ENCODE results near the gene CCDC106. TPM values are rescaled to one million over a fixed set of nuclear protein-coding genes. Genes with fewer than 3 reads are reported as not detected.

The CCDC106 gene
- total and polyA plus RNA-seq, 2 experiments from 2014 or later: 42.4 to 43.5 TPM

- Histone ChIP-seq H3K27ac (no peak overlapping the region), H3K9me3 (ENCODE audit: low read depth) (no peaks in the 10 kb centered on the region), H3K27me3 (no peaks in the 10 kb centered on the region), H3K4me1 (ENCODE audit: low read depth) (no peaks in the 10 kb centered on the region), H3K4me3 (no peak overlapping the region), H3K36me3 (peaks cover 54% of the 10 kb centered on the region)
- TF ChIP-seq CTCF (IDR thresholded peaks at IDR 0.05; ENCODE audit: low read depth, low read length): no peak
- no peak for DNase-seq (ENCODE audit: low read depth in 1 of 2, low spot score in 1 of 2)
Observed at GRCh38 chr19:55667006-55667381, 19.0 kb downstream of the CCDC106 start.

- Histone ChIP-seq H3K9me3 (ENCODE audit: low read depth) (no peaks in the 10 kb centered on the region), H3K36me3 (peaks cover 52% of the 10 kb centered on the region), H3K27me3 (no peaks in the 10 kb centered on the region), H3K4me1 (ENCODE audit: low read depth) (no peaks in the 10 kb centered on the region), H3K27ac (peak overlapping the region; percentile 9), H3K4me3 (no peak overlapping the region)
- no peak for TF ChIP-seq CTCF (IDR thresholded peaks at IDR 0.05; ENCODE audit: low read depth, low read length)
- DNase-seq (ENCODE audit: low read depth in 1 of 2, low spot score in 1 of 2): no peak
Observed at GRCh38 chr19:55667511-55667910, 19.5 kb downstream of the CCDC106 start.

GRCh38 chr19:55667958-55668357 lies 19.9 kb downstream of the CCDC106 start:
- H3K27me3 ChIP-seq: no peaks in the 10 kb centered on the region
- H3K36me3 ChIP-seq: peaks cover 47% of the 10 kb centered on the region
- no peak overlapping the region for H3K4me3 ChIP-seq
- H3K9me3 ChIP-seq (ENCODE audit: low read depth): no peaks in the 10 kb centered on the region
- no peak for TF ChIP-seq CTCF (IDR thresholded peaks at IDR 0.05; ENCODE audit: low read depth, low read length)
- H3K4me1 ChIP-seq (ENCODE audit: low read depth): no peaks in the 10 kb centered on the region
- DNase-seq (ENCODE audit: low read depth in 1 of 2, low spot score in 1 of 2): no peak
- peak overlapping the region; percentile 9 for H3K27ac ChIP-seq

GRCh38 chr19:55668603-55669348 lies 20.8 kb downstream of the CCDC106 start:
- H3K4me3 ChIP-seq: no peak overlapping the region
- no peak overlapping the region for H3K27ac ChIP-seq
- H3K9me3 ChIP-seq (ENCODE audit: low read depth): no peaks in the 10 kb centered on the region
- no peak for DNase-seq (ENCODE audit: low read depth in 1 of 2, low spot score in 1 of 2)
- H3K36me3 ChIP-seq: peaks cover 42% of the 10 kb centered on the region
- no peaks in the 10 kb centered on the region for H3K4me1 ChIP-seq (ENCODE audit: low read depth)
- no peaks in the 10 kb centered on the region for H3K27me3 ChIP-seq
- no peak for TF ChIP-seq CTCF (IDR thresholded peaks at IDR 0.05; ENCODE audit: low read depth, low read length)

- Histone ChIP-seq H3K4me1 (ENCODE audit: low read depth) (peaks cover 3% of the 10 kb centered on the region), H3K36me3 (peaks cover 37% of the 10 kb centered on the region), H3K27me3 (no peaks in the 10 kb centered on the region), H3K4me3 (no peak overlapping the region), H3K27ac (no peak overlapping the region), H3K9me3 (ENCODE audit: low read depth) (no peaks in the 10 kb centered on the region)
- TF ChIP-seq CTCF (IDR thresholded peaks at IDR 0.05; ENCODE audit: low read depth, low read length): no peak
- DNase-seq (ENCODE audit: low read depth in 1 of 2, low spot score in 1 of 2): no peak
Observed at GRCh38 chr19:55669418-55670279, 21.6 kb downstream of the CCDC106 start.

All from cardiac muscle cell (in vitro differentiated cells and primary cell).